SU-DHL-6 (cell line): ENCODE results near the gene HMGN1.
"Not testable (repeated sequence)": the region's sequence is repeated elsewhere in the genome, so short reads cannot be mapped to it uniquely, and the experiment has no call there.

Experiments used
- H2AFZ ChIP-seq: fragments of 200-600 bp; sonication (generic); 2 replicates; pipeline ENCODE4 v1.6.1; 2014; ENCODE audit warnings: low read depth, mild to moderate bottlenecking, moderate library complexity, mixed read lengths, antibody characterized with exemption, low read length; ENCODE audit not compliant: severe bottlenecking
- H3F3A ChIP-seq: fragments of 200-600 bp; shearing (Covaris generic); 2 replicates; pipeline ENCODE4 v1.6.0; 2016; ENCODE audit warnings: antibody characterized with exemption, mild to moderate bottlenecking; ENCODE audit not compliant: insufficient read depth
- H3K27ac ChIP-seq: fragments of 200-600 bp; sonication (generic); 2 replicates; pipeline ENCODE4 v1.5.1; 2016; ENCODE audit warnings: low read depth, mild to moderate bottlenecking, low read length, moderate library complexity, mixed read lengths
- H3K27me3 ChIP-seq: fragments of 200-600 bp; sonication (generic), shearing (Covaris generic); 2 replicates; pipeline ENCODE4 v1.6.0; 2014; ENCODE audit warnings: mild to moderate bottlenecking, low read length
- H3K36me3 ChIP-seq: fragments of 200-600 bp; sonication (generic); 2 replicates; pipeline ENCODE4 v1.6.1; 2014; ENCODE audit warnings: mild to moderate bottlenecking, low read length, mixed read lengths
- H3K4me2 ChIP-seq: fragments of 300-600, 200-600 bp; shearing (Covaris generic), sonication (generic); 2 replicates; pipeline ENCODE4 v1.6.0; 2014; ENCODE audit warnings: low read length, low read depth, mild to moderate bottlenecking; ENCODE audit not compliant: poor library complexity, severe bottlenecking
- H3K4me3 ChIP-seq: fragments of 200-600 bp; sonication (generic); 2 replicates; pipeline ENCODE4 v1.5.1; 2014; ENCODE audit warnings: antibody characterized with exemption, low read length, mild to moderate bottlenecking, mixed read lengths; ENCODE audit not compliant: insufficient read depth, poor library complexity, severe bottlenecking
- H3K79me2 ChIP-seq: fragments of 200-600 bp; sonication (generic); 2 replicates; pipeline ENCODE4 v1.6.1; 2014; ENCODE audit warnings: mild to moderate bottlenecking, low read length, moderate library complexity; ENCODE audit not compliant: insufficient read depth
- H3K9ac ChIP-seq: fragments of 200-600 bp; sonication (generic); 2 replicates; pipeline ENCODE4 v1.7.0; 2014; ENCODE audit warnings: mild to moderate bottlenecking, low read length
- H3K9me2 ChIP-seq: fragments of 200-600 bp; sonication (generic); replicated peaks from 2 replicates; pipeline ENCODE4 v1.6.1; 2014; ENCODE audit warnings: low read length; ENCODE audit not compliant: insufficient read depth
- H3K9me3 ChIP-seq: fragments of 200-600 bp; sonication (generic); 2 replicates; pipeline ENCODE4 v1.6.1; 2014; ENCODE audit warnings: low read length, mixed read lengths; ENCODE audit not compliant: insufficient read depth
- H4K20me1 ChIP-seq: fragments of 200-600 bp; sonication (generic); 2 replicates; pipeline ENCODE4 v1.6.1; 2014; ENCODE audit warnings: low read depth, mild to moderate bottlenecking, antibody characterized with exemption, low read length, moderate library complexity, mixed read lengths
- EZH2phosphoT487 ChIP-seq: fragments of 200-600 bp; sonication (generic), shearing (Covaris generic); conservative IDR thresholded peaks from 2 replicates; pipeline ENCODE4 v1.6.1; 2018; ENCODE audit warnings: mild to moderate bottlenecking, antibody characterized with exemption, low read length, moderate library complexity, mixed read lengths
- TF ChIP-seq, protein P1 (sequence below): fragments of 200-600 bp; sonication (generic); IDR thresholded peaks from one replicate; pipeline ENCODE4 v1.5.1; 2017; ENCODE audit warnings: antibody characterized with exemption, mild to moderate bottlenecking, low read length, moderate library complexity; ENCODE audit not compliant: insufficient read depth, poor library complexity, severe bottlenecking

HMGN1 gene

DNA sequence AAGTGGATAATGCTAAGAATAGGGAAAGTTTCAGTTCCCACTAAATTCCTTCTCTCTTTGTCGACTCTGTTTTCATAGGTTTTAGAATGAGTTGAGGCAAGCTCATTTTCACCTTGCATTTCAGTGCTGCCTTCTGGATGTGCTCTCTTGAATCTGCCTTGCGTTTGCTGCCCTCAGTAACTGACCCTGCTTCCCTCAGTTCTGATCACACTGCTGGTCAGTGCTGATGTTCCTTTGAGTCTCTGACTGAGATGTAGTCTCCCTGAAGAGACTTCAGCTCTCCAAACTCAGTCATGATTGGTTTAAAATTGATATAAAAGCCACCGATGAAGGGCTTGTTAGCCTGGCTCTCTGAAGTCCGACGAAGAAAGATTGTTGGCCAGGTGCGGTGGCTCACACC lies 25.2 kb upstream of the HMGN1 start:
- no peaks in the 10 kb centered on the region for H3F3A ChIP-seq
- no peak overlapping the region for H3K4me3 ChIP-seq
- H3K9me3 ChIP-seq: no peaks in the 10 kb centered on the region
- H3K4me2 ChIP-seq: no peak overlapping the region
- H3K9me2 ChIP-seq: no peaks in the 10 kb centered on the region
- no peak overlapping the region for H3K9ac ChIP-seq
- no peaks in the 10 kb centered on the region for H3K36me3 ChIP-seq
- H3K27me3 ChIP-seq: no peaks in the 10 kb centered on the region
- TF ChIP-seq, protein P1, sequence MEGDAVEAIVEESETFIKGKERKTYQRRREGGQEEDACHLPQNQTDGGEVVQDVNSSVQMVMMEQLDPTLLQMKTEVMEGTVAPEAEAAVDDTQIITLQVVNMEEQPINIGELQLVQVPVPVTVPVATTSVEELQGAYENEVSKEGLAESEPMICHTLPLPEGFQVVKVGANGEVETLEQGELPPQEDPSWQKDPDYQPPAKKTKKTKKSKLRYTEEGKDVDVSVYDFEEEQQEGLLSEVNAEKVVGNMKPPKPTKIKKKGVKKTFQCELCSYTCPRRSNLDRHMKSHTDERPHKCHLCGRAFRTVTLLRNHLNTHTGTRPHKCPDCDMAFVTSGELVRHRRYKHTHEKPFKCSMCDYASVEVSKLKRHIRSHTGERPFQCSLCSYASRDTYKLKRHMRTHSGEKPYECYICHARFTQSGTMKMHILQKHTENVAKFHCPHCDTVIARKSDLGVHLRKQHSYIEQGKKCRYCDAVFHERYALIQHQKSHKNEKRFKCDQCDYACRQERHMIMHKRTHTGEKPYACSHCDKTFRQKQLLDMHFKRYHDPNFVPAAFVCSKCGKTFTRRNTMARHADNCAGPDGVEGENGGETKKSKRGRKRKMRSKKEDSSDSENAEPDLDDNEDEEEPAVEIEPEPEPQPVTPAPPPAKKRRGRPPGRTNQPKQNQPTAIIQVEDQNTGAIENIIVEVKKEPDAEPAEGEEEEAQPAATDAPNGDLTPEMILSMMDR: no peak
- no peak for TF ChIP-seq EZH2phosphoT487
- no peaks in the 10 kb centered on the region for H3K79me2 ChIP-seq
- no peak overlapping the region for H3K27ac ChIP-seq
- H2AFZ ChIP-seq: no peak overlapping the region
- no peaks in the 10 kb centered on the region for H4K20me1 ChIP-seq

DNA sequence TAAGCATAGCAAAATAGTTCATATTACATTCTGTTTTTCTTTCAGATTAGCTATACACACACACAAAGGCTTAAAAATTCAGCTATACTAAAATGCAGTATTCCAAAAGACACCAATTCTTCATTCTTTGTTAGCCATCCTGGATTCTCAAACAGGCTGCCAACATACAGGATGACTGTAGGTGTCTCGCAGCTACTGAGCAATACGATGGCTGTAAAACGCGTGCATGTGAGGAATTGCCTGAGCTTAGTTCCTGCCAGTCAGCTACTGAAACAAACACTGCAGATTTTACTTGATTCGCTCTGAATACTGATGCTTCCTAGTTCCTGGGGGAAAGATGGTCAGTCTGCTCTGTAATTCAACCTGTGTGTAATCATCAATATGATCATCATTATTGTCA lies 24.7 kb upstream of the HMGN1 start:
- Histone ChIP-seq H3K36me3 (no peaks in the 10 kb centered on the region), H3K9me3 (no peaks in the 10 kb centered on the region), H3K27me3 (no peaks in the 10 kb centered on the region), H3K4me2 (no peak overlapping the region), H3K4me3 (no peak overlapping the region), H3K27ac (no peak overlapping the region), H3F3A (no peaks in the 10 kb centered on the region), H3K9me2 (no peaks in the 10 kb centered on the region), H2AFZ (no peak overlapping the region), H4K20me1 (no peaks in the 10 kb centered on the region), H3K9ac (no peak overlapping the region), H3K79me2 (no peaks in the 10 kb centered on the region)
- TF ChIP-seq, protein P1: no peak
- TF ChIP-seq EZH2phosphoT487: no peak

DNA sequence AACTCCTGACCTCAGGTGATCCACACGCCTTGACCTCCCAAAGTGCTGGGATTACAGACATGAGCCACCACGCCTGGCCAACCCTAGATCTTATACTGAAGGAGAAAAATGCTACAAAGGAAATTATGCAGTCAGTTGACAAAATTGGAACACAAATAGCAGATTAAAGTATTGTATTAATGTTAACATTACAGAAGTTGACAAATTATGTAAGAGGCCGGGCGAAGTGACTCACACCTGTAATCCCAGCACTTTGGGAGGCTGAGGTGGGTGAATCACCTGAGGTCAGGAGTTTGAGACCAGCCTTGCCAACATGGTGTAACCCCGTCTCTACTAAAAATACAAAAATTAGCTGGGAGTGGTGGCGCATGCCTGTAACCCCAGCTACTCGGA lies 21.0 kb upstream of the HMGN1 start:
- H3K9ac ChIP-seq, H3K27me3 ChIP-seq, H4K20me1 ChIP-seq, H3K4me3 ChIP-seq, H3K27ac ChIP-seq, H3K9me3 ChIP-seq, H3F3A ChIP-seq, H3K79me2 ChIP-seq, H3K36me3 ChIP-seq, H2AFZ ChIP-seq, H3K9me2 ChIP-seq, H3K4me2 ChIP-seq: not testable (repeated sequence)

DNA sequence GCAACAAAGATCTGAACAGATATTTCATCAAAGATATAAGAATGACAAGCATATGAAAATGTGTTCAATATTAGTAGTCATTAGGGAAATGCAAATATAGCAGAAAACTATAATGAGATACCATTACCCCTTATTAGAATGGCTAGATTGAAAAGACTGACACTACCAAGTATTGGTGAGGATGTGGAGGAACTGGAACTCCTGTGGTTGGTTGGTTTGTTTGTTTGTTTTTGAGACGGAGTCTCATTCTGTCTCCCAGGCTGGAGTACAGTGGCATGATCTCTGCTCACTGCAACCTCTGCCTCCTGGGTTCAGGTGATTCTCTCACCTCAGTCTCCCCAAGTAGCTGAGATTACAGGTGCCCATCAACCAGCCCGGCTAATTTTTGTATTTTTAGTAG lies 18.9 kb upstream of the HMGN1 start:
- TF ChIP-seq EZH2phosphoT487: no peak
- TF ChIP-seq, protein P1: no peak
- H3K4me3 ChIP-seq: no peak overlapping the region
- H2AFZ ChIP-seq: no peak overlapping the region
- no peaks in the 10 kb centered on the region for H3K36me3 ChIP-seq
- no peak overlapping the region for H3K27ac ChIP-seq
- H3K79me2 ChIP-seq: no peaks in the 10 kb centered on the region
- no peaks in the 10 kb centered on the region for H3K9me3 ChIP-seq
- no peaks in the 10 kb centered on the region for H3F3A ChIP-seq
- no peak overlapping the region for H3K9ac ChIP-seq
- no peaks in the 10 kb centered on the region for H3K27me3 ChIP-seq
- H4K20me1 ChIP-seq: no peaks in the 10 kb centered on the region
- H3K9me2 ChIP-seq: no peaks in the 10 kb centered on the region
- no peak overlapping the region for H3K4me2 ChIP-seq
